ENCODE data around the gene INPP5E.

INPP5E gene

DNA sequence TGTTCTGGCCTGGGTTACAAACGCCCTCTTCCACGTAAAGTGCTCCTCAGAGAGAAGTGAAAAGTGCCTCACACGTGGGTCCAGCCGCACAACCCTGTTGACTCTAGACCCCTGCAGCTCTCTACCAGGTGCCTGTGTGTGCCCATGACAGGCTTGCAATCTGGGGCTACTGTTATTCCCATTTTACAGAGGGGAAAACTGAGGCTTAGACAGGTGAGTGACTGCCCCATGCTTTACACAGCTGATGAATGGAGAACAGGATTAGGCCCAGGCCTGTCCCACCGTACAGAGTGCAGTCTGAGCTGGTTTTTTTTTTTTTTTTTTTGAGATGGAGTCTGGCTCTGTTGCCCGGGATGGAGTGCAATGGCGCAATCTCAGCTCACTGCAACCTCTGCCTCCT lies 6.2 kb upstream of the INPP5E start:
- DNase-seq (ENCODE audit: low read depth): no peak
- no peak for TF ChIP-seq CTCF (IDR thresholded peaks at IDR 0.05; ENCODE audit: control insufficient read depth, insufficient read depth, low read depth, low read length, missing control alignments)
- no peak overlapping the region for H3K4me3 ChIP-seq (ENCODE audit: control insufficient read depth, low read depth, low read length)

GRCh38 chr9:136444102-136444501 lies 4.5 kb upstream of the INPP5E start:
- no peak overlapping the region for H3K4me3 ChIP-seq (ENCODE audit: control insufficient read depth, low read depth, low read length)
- DNase-seq (ENCODE audit: low read depth): no peak
- no peak for TF ChIP-seq CTCF (IDR thresholded peaks at IDR 0.05; ENCODE audit: control insufficient read depth, insufficient read depth, low read depth, low read length, missing control alignments)

DNA sequence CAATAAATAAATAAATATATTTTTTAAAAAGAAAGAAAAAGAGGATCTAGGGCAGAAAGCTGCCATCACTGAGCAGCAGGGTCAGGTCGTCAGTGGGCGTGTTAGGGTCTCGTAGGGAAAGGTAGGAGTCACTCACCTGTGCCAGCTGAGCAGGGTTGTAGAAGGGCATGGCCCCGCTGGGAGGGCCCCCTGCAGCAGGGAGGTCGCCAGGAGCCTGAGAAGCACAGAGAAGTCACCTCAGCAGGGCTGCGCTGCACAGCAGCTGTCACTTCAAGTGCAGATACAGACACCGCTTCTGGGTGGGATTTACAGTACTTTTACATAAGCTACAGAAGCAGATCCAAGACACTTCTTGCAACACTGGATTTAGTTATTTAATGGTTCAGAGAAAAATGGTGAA lies 4.0 kb upstream of the INPP5E start:
- no peak for DNase-seq (ENCODE audit: low read depth)
- no peak overlapping the region for H3K4me3 ChIP-seq (ENCODE audit: control insufficient read depth, low read depth, low read length)
- no peak for TF ChIP-seq CTCF (IDR thresholded peaks at IDR 0.05; ENCODE audit: control insufficient read depth, insufficient read depth, low read depth, low read length, missing control alignments)

GRCh38 chr9:136443087-136443486 lies 3.4 kb upstream of the INPP5E start:
- no peak for TF ChIP-seq CTCF (IDR thresholded peaks at IDR 0.05; ENCODE audit: control insufficient read depth, insufficient read depth, low read depth, low read length, missing control alignments)
- no peak overlapping the region for H3K4me3 ChIP-seq (ENCODE audit: control insufficient read depth, low read depth, low read length)
- DNase-seq (ENCODE audit: low read depth): no peak

DNA sequence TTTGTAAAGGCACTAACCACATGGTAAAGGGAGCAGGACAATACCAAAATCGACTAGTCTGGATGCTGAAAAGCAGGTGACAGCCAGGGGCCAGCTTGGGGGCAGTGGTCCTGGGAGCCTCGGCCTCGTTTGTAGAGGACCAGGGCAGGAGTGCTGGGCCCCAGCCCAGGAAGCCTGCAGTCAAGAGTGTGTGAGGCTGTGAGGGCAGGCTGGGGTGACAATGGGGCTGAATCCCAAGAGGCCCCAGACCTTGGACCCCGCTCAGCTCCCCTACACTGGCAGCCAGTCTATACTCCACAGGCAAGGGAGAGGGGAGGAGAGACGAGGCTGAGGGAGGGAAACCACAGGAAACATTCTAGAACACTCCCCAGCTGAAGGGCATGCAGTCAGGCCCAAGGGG lies 2.6 kb upstream of the INPP5E start:
- TF ChIP-seq CTCF (IDR thresholded peaks at IDR 0.05; ENCODE audit: control insufficient read depth, insufficient read depth, low read depth, low read length, missing control alignments): no peak
- DNase-seq (ENCODE audit: low read depth): no peak
- no peak overlapping the region for H3K4me3 ChIP-seq (ENCODE audit: control insufficient read depth, low read depth, low read length)

DNA sequence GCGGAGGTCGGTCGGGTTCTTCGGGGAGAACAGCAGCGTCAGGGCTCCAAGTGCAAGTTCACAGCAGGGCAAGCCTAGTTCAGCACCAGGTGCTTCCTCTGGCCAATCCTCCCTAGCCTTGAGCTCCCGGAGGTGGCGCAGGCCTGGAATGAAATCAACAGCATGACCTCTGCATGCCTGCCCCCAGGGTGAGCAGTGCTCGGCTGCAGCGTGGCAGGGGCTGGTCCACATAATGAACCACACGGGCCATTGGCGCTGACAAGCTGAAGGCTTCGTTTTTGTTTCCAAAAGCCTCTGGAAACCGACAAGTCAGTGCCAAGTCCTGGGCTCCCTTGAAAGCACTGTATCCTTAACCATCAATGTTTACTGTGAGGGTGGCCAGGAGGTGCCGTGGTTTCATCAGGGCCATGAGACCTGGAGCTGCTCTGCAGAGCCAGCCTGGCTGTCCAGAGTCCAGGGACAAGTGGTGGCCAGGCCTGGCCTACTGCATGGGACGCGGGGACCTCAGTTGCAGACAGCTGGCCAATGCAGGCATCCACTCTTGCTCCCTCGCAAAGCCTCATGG lies 2.1 kb upstream of the INPP5E start:
- no peak for DNase-seq (ENCODE audit: low read depth)
- no peak overlapping the region for H3K4me3 ChIP-seq (ENCODE audit: control insufficient read depth, low read depth, low read length)
- no peak for TF ChIP-seq CTCF (IDR thresholded peaks at IDR 0.05; ENCODE audit: control insufficient read depth, insufficient read depth, low read depth, low read length, missing control alignments)

GRCh38 chr9:136441191-136441680 lies 1.6 kb upstream of the INPP5E start:
- no peak for DNase-seq (ENCODE audit: low read depth)
- H3K4me3 ChIP-seq (ENCODE audit: control insufficient read depth, low read depth, low read length): no peak overlapping the region
- no peak for TF ChIP-seq CTCF (IDR thresholded peaks at IDR 0.05; ENCODE audit: control insufficient read depth, insufficient read depth, low read depth, low read length, missing control alignments)

Measured in AG09309 (cell line).